H1 (cell line): ENCODE measurements around the gene RAB11A. TPM values are rescaled to one million over a fixed set of nuclear protein-coding genes. Genes with fewer than 3 reads are reported as not detected.

Source experiments
- CTCF ChIA-PET: fragments of 300-600 bp; sonication (Branson Sonifier 250); formaldehyde crosslinking; loops from one replicate; lab custom pipeline; 2021; ENCODE audit not compliant: partially characterized antibody; lab: Charles Lee
- POLR2A ChIA-PET: fragments of 300-600 bp; sonication (Branson Sonifier 250); formaldehyde crosslinking; loops from one replicate; lab custom pipeline; 2021; ENCODE audit warnings: inconsistent platforms; ENCODE audit not compliant: partially characterized antibody; lab: Charles Lee
- DNase-seq, 2 experiments: peaks; one replicate each; pipeline versions ENCODE4 v3.0.0 to v3.0.0-alpha.2; 2010 to 2022; ENCODE audit warnings: low spot score in 2 of 2, low read depth in 1 of 2, mixed read lengths in 1 of 2
- FAIRE-seq: peaks from 2 replicates; lab custom pipeline; 2011; peaks lifted over from hg19 to GRCh38; lab: Jason Lieb, UNC
- H2AFZ ChIP-seq: 2 replicates; pipeline ENCODE4 v1.8.1; 2012; ENCODE audit warnings: low read length, inconsistent platforms
- H2AK5ac ChIP-seq: 2 replicates; pipeline ENCODE4 v1.6.1; 2013; ENCODE audit warnings: low read depth, low read length
- H2BK120ac ChIP-seq: replicated peaks from 2 replicates; pipeline ENCODE3; 2013; ENCODE audit warnings: low read depth, low read length, inconsistent platforms
- H2BK12ac ChIP-seq: 2 replicates; pipeline ENCODE4 v1.6.1; 2013; ENCODE audit warnings: low read depth, low read length
- H2BK15ac ChIP-seq: 2 replicates; pipeline ENCODE4 v1.6.1; 2013; ENCODE audit warnings: low read length
- H2BK20ac ChIP-seq: 2 replicates; pipeline ENCODE4 v1.6.1; 2013; ENCODE audit warnings: low read length
- H2BK5ac ChIP-seq: 2 replicates; pipeline ENCODE4 v1.6.1; 2013; ENCODE audit warnings: low read depth, low read length
- H3K14ac ChIP-seq: 2 replicates; pipeline ENCODE4 v1.6.1; 2013; ENCODE audit warnings: inconsistent platforms; ENCODE audit not compliant: insufficient read length
- H3K18ac ChIP-seq: 2 replicates; pipeline ENCODE4 v1.6.1; 2013; ENCODE audit warnings: low read length; ENCODE audit errors: extremely low read depth
- H3K23ac ChIP-seq: 2 replicates; pipeline ENCODE4 v1.6.1; 2013; ENCODE audit warnings: inconsistent platforms; ENCODE audit not compliant: insufficient read length
- H3K23me2 ChIP-seq: 2 replicates; pipeline ENCODE4 v1.6.1; 2013; ENCODE audit warnings: low read depth, low read length
- H3K27ac ChIP-seq: 2 replicates; pipeline ENCODE4 v1.6.1; 2011; ENCODE audit warnings: low read depth, low read length, inconsistent platforms
- H3K27me3 ChIP-seq, 4 experiments: replicated peaks in 1 of 4; 1 replicate in 1 of 4; 2 replicates in 3 of 4; pipeline versions ENCODE4 v1.6.1 to v1.8.1; 2011 to 2013; ENCODE audit warnings: low read length in 3 of 4, mild to moderate bottlenecking in 3 of 4, inconsistent platforms in 2 of 4, mixed read lengths in 2 of 4, moderate library complexity in 1 of 4; ENCODE audit not compliant: control insufficient read depth in 3 of 4, insufficient read depth in 3 of 4; ENCODE audit errors: extremely low read depth in 1 of 4
- H3K36me3 ChIP-seq, 4 experiments: 2 replicates each; pipeline versions ENCODE4 v1.6.1 to v1.8.1; 2011 to 2013; ENCODE audit warnings: mild to moderate bottlenecking in 4 of 4, low read length in 3 of 4, moderate library complexity in 2 of 4, control low read depth in 1 of 4, inconsistent platforms in 1 of 4; ENCODE audit not compliant: insufficient read depth in 4 of 4, control insufficient read depth in 2 of 4
- H3K4ac ChIP-seq: replicated peaks from 2 replicates; pipeline ENCODE3; 2013; ENCODE audit warnings: low read length, low read depth, mixed read lengths, inconsistent platforms; ENCODE audit not compliant: insufficient read length
- H3K4me1 ChIP-seq, 4 experiments: replicated peaks in 1 of 4; 1 replicate in 1 of 4; 2 replicates in 3 of 4; pipeline versions ENCODE4 v1.6.1 to v1.8.1; 2011 to 2013; ENCODE audit warnings: low read length in 3 of 4, inconsistent platforms in 2 of 4, mixed read lengths in 1 of 4; ENCODE audit not compliant: insufficient read depth in 4 of 4, control insufficient read depth in 3 of 4
- H3K4me2 ChIP-seq, 2 experiments: 2 replicates each; pipeline versions ENCODE4 v1.6.1 to v1.8.1; 2011 to 2013; ENCODE audit warnings: low read depth in 2 of 2, low read length in 2 of 2, control low read depth in 1 of 2, inconsistent platforms in 1 of 2, mild to moderate bottlenecking in 1 of 2; ENCODE audit not compliant: insufficient read depth in 1 of 2
- H3K4me3 ChIP-seq, 4 experiments: fragments of 200-600, 300-600 bp in 1 of 4; sonication (generic), shearing (Covaris generic), sonication (Bioruptor Twin) in 1 of 4; 2 replicates each; pipeline versions ENCODE4 v1.5.1 to v1.8.1; 2011 to 2016; ENCODE audit warnings: low read length in 4 of 4, low read depth in 3 of 4, control low read depth in 2 of 4, inconsistent platforms in 2 of 4, mild to moderate bottlenecking in 2 of 4, mixed read lengths in 1 of 4, moderate library complexity in 1 of 4; ENCODE audit not compliant: insufficient read depth in 2 of 4; ENCODE audit errors: extremely low read depth in 1 of 4
- H3K56ac ChIP-seq: replicated peaks from 2 replicates; pipeline ENCODE3; 2013; ENCODE audit warnings: low read depth, mild to moderate bottlenecking, mixed read lengths, low read length, inconsistent platforms; ENCODE audit not compliant: insufficient read length
- H3K79me1 ChIP-seq: 2 replicates; pipeline ENCODE4 v1.6.1; 2013; ENCODE audit warnings: low read depth, low read length, control low read depth
- H3K79me2 ChIP-seq, 2 experiments: 2 replicates each; pipeline versions ENCODE4 v1.6.1 to v1.8.1; 2012 to 2013; ENCODE audit warnings: low read length in 2 of 2, mild to moderate bottlenecking in 2 of 2, inconsistent platforms in 1 of 2; ENCODE audit not compliant: insufficient read depth in 2 of 2, control insufficient read depth in 1 of 2
- H3K9ac ChIP-seq, 4 experiments: replicated peaks in 1 of 4; 1 replicate in 1 of 4; 2 replicates in 3 of 4; pipeline versions ENCODE4 v1.6.1 to v1.8.1; 2011 to 2013; ENCODE audit warnings: low read depth in 3 of 4, low read length in 3 of 4, control low read depth in 2 of 4, mild to moderate bottlenecking in 2 of 4, moderate library complexity in 2 of 4, inconsistent platforms in 1 of 4; ENCODE audit errors: extremely low read depth in 1 of 4
- H3K9me3 ChIP-seq, 2 experiments: 2 replicates each; pipeline versions ENCODE4 v1.6.1 to v1.8.1; 2012 to 2013; ENCODE audit warnings: mild to moderate bottlenecking in 2 of 2, moderate library complexity in 2 of 2, control low read depth in 1 of 2, inconsistent platforms in 1 of 2, low read depth in 1 of 2, low read length in 1 of 2, mixed read lengths in 1 of 2; ENCODE audit not compliant: insufficient read depth in 2 of 2
- H4K20me1 ChIP-seq, 2 experiments: replicated peaks in 1 of 2; 2 replicates each; pipeline versions ENCODE3 to v1.8.1; 2011 to 2013; ENCODE audit warnings: inconsistent platforms in 2 of 2, low read length in 2 of 2, mild to moderate bottlenecking in 1 of 2; ENCODE audit not compliant: insufficient read depth in 2 of 2, control insufficient read depth in 1 of 2
- H4K5ac ChIP-seq: 2 replicates; pipeline ENCODE4 v1.6.1; 2013; ENCODE audit warnings: low read length, low read depth, mixed read lengths, inconsistent platforms; ENCODE audit not compliant: insufficient read length
- H4K8ac ChIP-seq: 2 replicates; pipeline ENCODE4 v1.8.0; 2013; ENCODE audit warnings: mild to moderate bottlenecking, moderate library complexity, low read length, inconsistent platforms; ENCODE audit not compliant: insufficient read depth; ENCODE audit errors: extremely low read depth
- H4K91ac ChIP-seq: replicated peaks from 2 replicates; pipeline ENCODE3; 2013; ENCODE audit warnings: low read length, mixed read lengths, inconsistent platforms; ENCODE audit not compliant: insufficient read length
- CHD2 ChIP-seq: IDR thresholded peaks from 2 replicates; pipeline ENCODE4 v1.6.1; 2012; ENCODE audit warnings: low read length, improper control_type of control experiment
- CREB1 ChIP-seq: IDR thresholded peaks from 2 replicates; pipeline ENCODE4 v1.6.1; 2012; ENCODE audit warnings: inconsistent platforms
- FOSL1 ChIP-seq: IDR thresholded peaks from 2 replicates; pipeline ENCODE4 v1.6.1; 2011; ENCODE audit warnings: mild to moderate bottlenecking, low read depth, low read length, moderate library complexity; ENCODE audit not compliant: insufficient read depth
- HDAC2 ChIP-seq, 2 experiments: fragments of 300-600 bp in 1 of 2; sonication (generic) in 1 of 2; IDR thresholded peaks; 2 replicates each; pipeline ENCODE4 v1.6.1; 2011 to 2012; ENCODE audit warnings: low read depth in 2 of 2, low read length in 2 of 2, mild to moderate bottlenecking in 2 of 2, moderate library complexity in 2 of 2, borderline replicate concordance in 1 of 2, inconsistent platforms in 1 of 2
- RFX5 ChIP-seq: IDR thresholded peaks from 2 replicates; pipeline ENCODE4 v1.6.1; 2011; ENCODE audit warnings: low read depth, low read length, improper control_type of control experiment, borderline replicate concordance
- SIRT6 ChIP-seq: IDR thresholded peaks from one replicate; pipeline ENCODE4 v1.7.1; 2012; ENCODE audit warnings: low read length, inconsistent platforms
- WGBS, 2 experiments: shearing (Covaris generic) in 1 of 2; methylation state at CpG; one replicate each; pipeline versions ENCODE4 v1.1.6 to v1.1.7; 2013 to 2015; ENCODE audit warnings: low lambda C conversion rate in 2 of 2, mixed read lengths in 2 of 2, inconsistent platforms in 1 of 2, low coverage in 1 of 2, missing lambda C conversion rate in 1 of 2; ENCODE audit not compliant: insufficient replicate concordance in 2 of 2, insufficient coverage in 1 of 2, insufficient read length in 1 of 2; ENCODE audit errors: extremely low coverage in 1 of 2, missing lambda C conversion rate in 1 of 2; 5-methylcytosine and 5-hydroxymethylcytosine counted together
- polyA plus RNA-seq, 7 experiments: library from polyadenylated mRNA; depleted of rRNA in 3 of 7; stranded (reverse) in 5 of 7; unstranded in 2 of 7; fragments of >200 nt in 5 of 7; fragments of 200-250 nt in 2 of 7; gene quantifications; 1 replicate in 5 of 7; 2 replicates in 1 of 7; 4 replicates in 1 of 7; pipeline versions ENCODE4 v1.2.1 to v1.2.3, GENCODE V29; 2011 to 2013; ENCODE audit warnings: missing spikeins in 2 of 7, mixed read lengths in 2 of 7
- total RNA-seq: library from RNA; stranded (reverse); fragmentation: NEBNext Ultra II Directional; extraction: Animal tissue kit (Norgen Biotek cat#: 25700); gene quantifications from 2 replicates; pipeline ENCODE4 v1.2.1, GENCODE V29; 2021
- TF ChIP-seq, protein P1 (sequence below): IDR thresholded peaks from 2 replicates; pipeline ENCODE4 v1.6.1; 2012; ENCODE audit warnings: inconsistent platforms

Gene RAB11A
- total and polyA plus RNA-seq, 2 of the 8 experiments (the other 6 are each of a cell fraction or from before 2014, with no cell fraction given), result 211 to 254 TPM

DNA sequence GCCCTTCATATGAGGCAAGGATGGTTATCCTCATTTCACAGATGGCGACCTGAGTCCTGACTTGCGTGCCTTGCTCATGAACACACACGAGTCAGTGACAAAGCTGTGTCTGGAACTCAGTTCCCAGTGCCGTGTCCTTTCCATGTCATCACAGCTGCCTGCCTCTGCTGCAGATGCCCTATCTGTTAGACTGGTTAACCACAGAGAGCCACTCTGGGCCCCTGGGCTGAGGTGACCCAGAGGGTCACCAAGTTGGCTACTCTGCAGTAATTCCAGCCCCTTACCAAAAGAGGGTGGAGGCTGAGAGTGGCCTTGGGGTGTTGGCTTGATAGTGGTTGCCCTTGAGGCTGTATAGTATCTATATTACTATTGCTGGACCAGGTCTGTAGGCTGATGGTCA, 41.0 kb downstream of the RAB11A start:
- H4K5ac ChIP-seq, result no peak overlapping the region
- H2BK15ac ChIP-seq, result no peak overlapping the region
- H3K9ac ChIP-seq, result no peak overlapping the region
- no peaks in the 10 kb centered on the region for H3K27me3 ChIP-seq
- H3K4ac ChIP-seq, result no peak overlapping the region
- no peak overlapping the region for H4K8ac ChIP-seq
- H2AK5ac ChIP-seq, result no peak overlapping the region
- H2BK5ac ChIP-seq, result no peak overlapping the region
- POLR2A ChIA-PET, result interaction anchor here (0.6 to 1.1 kb wide), 3 partner anchors 12 to 307 kb away, joined by 3 read pairs; no protein-coding TSS in a partner anchor
- no peak overlapping the region for H3K4me3 ChIP-seq
- H3K79me2 ChIP-seq, result no peaks in the 10 kb centered on the region
- H2AFZ ChIP-seq, result no peak overlapping the region
- no peaks in the 10 kb centered on the region for H3K23me2 ChIP-seq
- WGBS, 2 experiments, result 87% methylated on average over 4 of the region's 4 CpGs; no CpG with 5 or more reads in 1 of the 2 experiments
- peaks cover 0 to 5% (median 3%) of the 10 kb centered on the region in 4 experiments; a peak in 4 of 7 replicates for H3K4me1 ChIP-seq
- H3K36me3 ChIP-seq, result peaks cover 0 to 13% (median 0%) of the 10 kb centered on the region in 4 experiments; a peak in 5 of 8 replicates
- no peak overlapping the region for H3K4me2 ChIP-seq
- H3K23ac ChIP-seq, result no peak overlapping the region
- H3K9me3 ChIP-seq, result no peaks in the 10 kb centered on the region
- H2BK12ac ChIP-seq, result no peak overlapping the region
- H3K56ac ChIP-seq, result no peak overlapping the region
- no peak for DNase-seq
- H4K91ac ChIP-seq, result no peak overlapping the region
- TF ChIP-seq, protein P1, sequence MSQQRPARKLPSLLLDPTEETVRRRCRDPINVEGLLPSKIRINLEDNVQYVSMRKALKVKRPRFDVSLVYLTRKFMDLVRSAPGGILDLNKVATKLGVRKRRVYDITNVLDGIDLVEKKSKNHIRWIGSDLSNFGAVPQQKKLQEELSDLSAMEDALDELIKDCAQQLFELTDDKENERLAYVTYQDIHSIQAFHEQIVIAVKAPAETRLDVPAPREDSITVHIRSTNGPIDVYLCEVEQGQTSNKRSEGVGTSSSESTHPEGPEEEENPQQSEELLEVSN, result no peak
- TF ChIP-seq CHD2 (no peak), FOSL1 (no peak), CREB1 (no peak), HDAC2 (IDR thresholded peaks at IDR 0.05; ENCODE audit: borderline replicate concordance in 1 of 2, low read depth in 2 of 2, low read length in 2 of 2) (no peak), RFX5 (no peak), SIRT6 (no peak)
- TF ChIP-seq, all 59 proteins: peak for 0
- Histone ChIP-seq H3K27ac (no peak overlapping the region), H4K20me1 (peaks cover 4 to 5% of the 10 kb centered on the region in 2 experiments), H3K18ac (no peak overlapping the region), H2BK20ac (no peak overlapping the region), H3K79me1 (no peaks in the 10 kb centered on the region; the same call in 1 of the 2 replicates), H3K14ac (no peak overlapping the region), H2BK120ac (no peak overlapping the region)
- CTCF ChIA-PET, result interaction anchor here (0.9 to 2.6 kb wide), 3 partner anchors 11 to 158 kb away, joined by 3 to 10 read pairs (median 3); no protein-coding TSS in a partner anchor
- FAIRE-seq, result no peak
